H1 (cell line): ENCODE results near the gene LSR. TPM values are rescaled to one million over a fixed set of nuclear protein-coding genes. Genes with fewer than 3 reads are reported as not detected.

Experiments
- CTCF ChIA-PET: fragments of 300-600 bp; sonication (Branson Sonifier 250); formaldehyde crosslinking; loops from one replicate; lab custom pipeline; 2021; ENCODE audit not compliant: partially characterized antibody; lab: Charles Lee
- POLR2A ChIA-PET: fragments of 300-600 bp; sonication (Branson Sonifier 250); formaldehyde crosslinking; loops from one replicate; lab custom pipeline; 2021; ENCODE audit warnings: inconsistent platforms; ENCODE audit not compliant: partially characterized antibody; lab: Charles Lee
- DNase-seq, 2 experiments: peaks; one replicate each; pipeline versions ENCODE4 v3.0.0 to v3.0.0-alpha.2; 2010 to 2022; ENCODE audit warnings: low spot score in 2 of 2, low read depth in 1 of 2, mixed read lengths in 1 of 2
- FAIRE-seq: peaks from 2 replicates; lab custom pipeline; 2011; peaks lifted over from hg19 to GRCh38; lab: Jason Lieb, UNC
- H2AFZ ChIP-seq: 2 replicates; pipeline ENCODE4 v1.8.1; 2012; ENCODE audit warnings: low read length, inconsistent platforms
- H2AK5ac ChIP-seq: 2 replicates; pipeline ENCODE4 v1.6.1; 2013; ENCODE audit warnings: low read depth, low read length
- H2BK120ac ChIP-seq: replicated peaks from 2 replicates; pipeline ENCODE3; 2013; ENCODE audit warnings: low read depth, low read length, inconsistent platforms
- H2BK12ac ChIP-seq: 2 replicates; pipeline ENCODE4 v1.6.1; 2013; ENCODE audit warnings: low read depth, low read length
- H2BK15ac ChIP-seq: 2 replicates; pipeline ENCODE4 v1.6.1; 2013; ENCODE audit warnings: low read length
- H2BK20ac ChIP-seq: 2 replicates; pipeline ENCODE4 v1.6.1; 2013; ENCODE audit warnings: low read length
- H2BK5ac ChIP-seq: 2 replicates; pipeline ENCODE4 v1.6.1; 2013; ENCODE audit warnings: low read depth, low read length
- H3K14ac ChIP-seq: 2 replicates; pipeline ENCODE4 v1.6.1; 2013; ENCODE audit warnings: inconsistent platforms; ENCODE audit not compliant: insufficient read length
- H3K18ac ChIP-seq: 2 replicates; pipeline ENCODE4 v1.6.1; 2013; ENCODE audit warnings: low read length; ENCODE audit errors: extremely low read depth
- H3K23ac ChIP-seq: 2 replicates; pipeline ENCODE4 v1.6.1; 2013; ENCODE audit warnings: inconsistent platforms; ENCODE audit not compliant: insufficient read length
- H3K23me2 ChIP-seq: 2 replicates; pipeline ENCODE4 v1.6.1; 2013; ENCODE audit warnings: low read depth, low read length
- H3K27ac ChIP-seq: 2 replicates; pipeline ENCODE4 v1.6.1; 2011; ENCODE audit warnings: low read depth, low read length, inconsistent platforms
- H3K27me3 ChIP-seq, 4 experiments: replicated peaks in 1 of 4; 1 replicate in 1 of 4; 2 replicates in 3 of 4; pipeline versions ENCODE4 v1.6.1 to v1.8.1; 2011 to 2013; ENCODE audit warnings: low read length in 3 of 4, mild to moderate bottlenecking in 3 of 4, inconsistent platforms in 2 of 4, mixed read lengths in 2 of 4, moderate library complexity in 1 of 4; ENCODE audit not compliant: control insufficient read depth in 3 of 4, insufficient read depth in 3 of 4; ENCODE audit errors: extremely low read depth in 1 of 4
- H3K36me3 ChIP-seq, 4 experiments: 2 replicates each; pipeline versions ENCODE4 v1.6.1 to v1.8.1; 2011 to 2013; ENCODE audit warnings: mild to moderate bottlenecking in 4 of 4, low read length in 3 of 4, moderate library complexity in 2 of 4, control low read depth in 1 of 4, inconsistent platforms in 1 of 4; ENCODE audit not compliant: insufficient read depth in 4 of 4, control insufficient read depth in 2 of 4
- H3K4ac ChIP-seq: replicated peaks from 2 replicates; pipeline ENCODE3; 2013; ENCODE audit warnings: low read length, low read depth, mixed read lengths, inconsistent platforms; ENCODE audit not compliant: insufficient read length
- H3K4me1 ChIP-seq, 4 experiments: replicated peaks in 1 of 4; 1 replicate in 1 of 4; 2 replicates in 3 of 4; pipeline versions ENCODE4 v1.6.1 to v1.8.1; 2011 to 2013; ENCODE audit warnings: low read length in 3 of 4, inconsistent platforms in 2 of 4, mixed read lengths in 1 of 4; ENCODE audit not compliant: insufficient read depth in 4 of 4, control insufficient read depth in 3 of 4
- H3K4me2 ChIP-seq, 2 experiments: 2 replicates each; pipeline versions ENCODE4 v1.6.1 to v1.8.1; 2011 to 2013; ENCODE audit warnings: low read depth in 2 of 2, low read length in 2 of 2, control low read depth in 1 of 2, inconsistent platforms in 1 of 2, mild to moderate bottlenecking in 1 of 2; ENCODE audit not compliant: insufficient read depth in 1 of 2
- H3K4me3 ChIP-seq, 4 experiments: fragments of 200-600, 300-600 bp in 1 of 4; sonication (generic), shearing (Covaris generic), sonication (Bioruptor Twin) in 1 of 4; 2 replicates each; pipeline versions ENCODE4 v1.5.1 to v1.8.1; 2011 to 2016; ENCODE audit warnings: low read length in 4 of 4, low read depth in 3 of 4, control low read depth in 2 of 4, inconsistent platforms in 2 of 4, mild to moderate bottlenecking in 2 of 4, mixed read lengths in 1 of 4, moderate library complexity in 1 of 4; ENCODE audit not compliant: insufficient read depth in 2 of 4; ENCODE audit errors: extremely low read depth in 1 of 4
- H3K56ac ChIP-seq: replicated peaks from 2 replicates; pipeline ENCODE3; 2013; ENCODE audit warnings: low read depth, mild to moderate bottlenecking, mixed read lengths, low read length, inconsistent platforms; ENCODE audit not compliant: insufficient read length
- H3K79me1 ChIP-seq: 2 replicates; pipeline ENCODE4 v1.6.1; 2013; ENCODE audit warnings: low read depth, low read length, control low read depth
- H3K79me2 ChIP-seq, 2 experiments: 2 replicates each; pipeline versions ENCODE4 v1.6.1 to v1.8.1; 2012 to 2013; ENCODE audit warnings: low read length in 2 of 2, mild to moderate bottlenecking in 2 of 2, inconsistent platforms in 1 of 2; ENCODE audit not compliant: insufficient read depth in 2 of 2, control insufficient read depth in 1 of 2
- H3K9ac ChIP-seq, 4 experiments: replicated peaks in 1 of 4; 1 replicate in 1 of 4; 2 replicates in 3 of 4; pipeline versions ENCODE4 v1.6.1 to v1.8.1; 2011 to 2013; ENCODE audit warnings: low read depth in 3 of 4, low read length in 3 of 4, control low read depth in 2 of 4, mild to moderate bottlenecking in 2 of 4, moderate library complexity in 2 of 4, inconsistent platforms in 1 of 4; ENCODE audit errors: extremely low read depth in 1 of 4
- H3K9me3 ChIP-seq, 2 experiments: 2 replicates each; pipeline versions ENCODE4 v1.6.1 to v1.8.1; 2012 to 2013; ENCODE audit warnings: mild to moderate bottlenecking in 2 of 2, moderate library complexity in 2 of 2, control low read depth in 1 of 2, inconsistent platforms in 1 of 2, low read depth in 1 of 2, low read length in 1 of 2, mixed read lengths in 1 of 2; ENCODE audit not compliant: insufficient read depth in 2 of 2
- H4K20me1 ChIP-seq, 2 experiments: replicated peaks in 1 of 2; 2 replicates each; pipeline versions ENCODE3 to v1.8.1; 2011 to 2013; ENCODE audit warnings: inconsistent platforms in 2 of 2, low read length in 2 of 2, mild to moderate bottlenecking in 1 of 2; ENCODE audit not compliant: insufficient read depth in 2 of 2, control insufficient read depth in 1 of 2
- H4K5ac ChIP-seq: 2 replicates; pipeline ENCODE4 v1.6.1; 2013; ENCODE audit warnings: low read length, low read depth, mixed read lengths, inconsistent platforms; ENCODE audit not compliant: insufficient read length
- H4K8ac ChIP-seq: 2 replicates; pipeline ENCODE4 v1.8.0; 2013; ENCODE audit warnings: mild to moderate bottlenecking, moderate library complexity, low read length, inconsistent platforms; ENCODE audit not compliant: insufficient read depth; ENCODE audit errors: extremely low read depth
- H4K91ac ChIP-seq: replicated peaks from 2 replicates; pipeline ENCODE3; 2013; ENCODE audit warnings: low read length, mixed read lengths, inconsistent platforms; ENCODE audit not compliant: insufficient read length
- ASH2L ChIP-seq: fragments of 200-600, 300-600 bp; sonication (generic); IDR thresholded peaks from one replicate; pipeline ENCODE4 v1.7.1; 2017; ENCODE audit warnings: low read length
- POLR2A ChIP-seq, 2 experiments: IDR thresholded peaks; 1 replicate in 1 of 2; 2 replicates in 1 of 2; pipeline ENCODE4 v1.6.1; 2011; ENCODE audit warnings: low read depth in 2 of 2, low read length in 2 of 2, mild to moderate bottlenecking in 2 of 2; ENCODE audit errors: control extremely low read depth in 1 of 2
- SP4 ChIP-seq: IDR thresholded peaks from 2 replicates; pipeline ENCODE4 v1.6.1; 2012; ENCODE audit warnings: low read length, inconsistent platforms
- TEAD4 ChIP-seq: IDR thresholded peaks from 2 replicates; pipeline ENCODE4 v1.6.1; 2012; ENCODE audit warnings: low read depth, low read length, inconsistent platforms, mixed read lengths
- WGBS, 2 experiments: shearing (Covaris generic) in 1 of 2; methylation state at CpG; one replicate each; pipeline versions ENCODE4 v1.1.6 to v1.1.7; 2013 to 2015; ENCODE audit warnings: low lambda C conversion rate in 2 of 2, mixed read lengths in 2 of 2, inconsistent platforms in 1 of 2, low coverage in 1 of 2, missing lambda C conversion rate in 1 of 2; ENCODE audit not compliant: insufficient replicate concordance in 2 of 2, insufficient coverage in 1 of 2, insufficient read length in 1 of 2; ENCODE audit errors: extremely low coverage in 1 of 2, missing lambda C conversion rate in 1 of 2; 5-methylcytosine and 5-hydroxymethylcytosine counted together
- polyA plus RNA-seq, 7 experiments: library from polyadenylated mRNA; depleted of rRNA in 3 of 7; stranded (reverse) in 5 of 7; unstranded in 2 of 7; fragments of >200 nt in 5 of 7; fragments of 200-250 nt in 2 of 7; gene quantifications; 1 replicate in 5 of 7; 2 replicates in 1 of 7; 4 replicates in 1 of 7; pipeline versions ENCODE4 v1.2.1 to v1.2.3, GENCODE V29; 2011 to 2013; ENCODE audit warnings: missing spikeins in 2 of 7, mixed read lengths in 2 of 7
- total RNA-seq: library from RNA; stranded (reverse); fragmentation: NEBNext Ultra II Directional; extraction: Animal tissue kit (Norgen Biotek cat#: 25700); gene quantifications from 2 replicates; pipeline ENCODE4 v1.2.1, GENCODE V29; 2021
- TF ChIP-seq, protein P1 (sequence below): IDR thresholded peaks from 2 replicates; pipeline ENCODE4 v1.6.1; 2012; ENCODE audit warnings: inconsistent platforms

The LSR gene
- total and polyA plus RNA-seq, 2 of the 8 experiments (the other 6 are each of a cell fraction or from before 2014, with no cell fraction given) = 159 to 186 TPM

DNA sequence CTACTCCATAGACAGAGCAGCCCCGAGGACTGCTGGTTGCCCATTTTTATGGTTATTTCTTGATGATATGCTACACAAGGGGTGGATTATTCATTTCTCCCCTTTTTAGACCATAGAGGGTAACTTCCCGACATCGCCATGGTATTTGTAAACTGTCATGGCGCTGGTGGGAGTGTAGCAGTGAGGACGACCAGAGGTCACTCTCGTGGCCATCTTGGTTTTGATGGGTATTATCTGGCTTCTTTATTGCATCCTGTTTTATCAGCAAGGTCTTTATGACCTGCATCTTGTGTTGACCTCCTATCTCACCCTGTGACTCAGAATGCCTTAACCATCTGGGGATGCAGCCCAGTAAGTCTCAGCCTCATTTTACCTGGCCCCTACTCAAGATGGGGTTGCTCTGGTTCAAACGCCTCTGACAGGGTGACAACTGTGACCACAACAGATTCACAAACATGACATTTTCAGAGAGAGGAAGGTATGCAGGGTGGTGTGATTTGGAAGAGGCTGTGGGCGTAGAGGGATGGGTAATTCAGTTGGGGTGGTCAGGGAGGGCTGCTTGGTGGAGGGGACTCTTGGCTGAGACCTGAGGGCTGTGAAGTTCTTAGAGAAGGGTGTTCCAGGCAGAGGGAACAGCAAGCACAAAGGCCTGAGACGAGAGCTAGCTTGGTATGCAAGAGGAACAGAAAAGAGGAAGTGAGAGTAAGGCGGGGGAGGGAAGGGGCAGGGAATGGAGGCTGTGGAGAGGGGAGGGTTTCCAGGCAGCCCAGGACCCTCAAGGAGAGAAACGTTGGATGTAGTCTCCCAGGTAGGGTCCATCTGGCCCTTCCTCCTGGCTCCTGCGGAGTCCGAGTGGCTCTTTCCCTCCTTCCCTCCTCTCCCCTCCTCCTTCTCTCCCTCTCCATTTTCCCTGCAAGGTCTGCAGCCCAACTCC is 43.7 kb upstream of the LSR start:
- H3K4me3 ChIP-seq = no peak overlapping the region
- H3K9ac ChIP-seq = no peak overlapping the region; a peak in 2 of 7 replicates
- 85% methylated on average over 12 of the region's 13 CpGs; no CpG with 5 or more reads in 1 of the 2 experiments for WGBS, 2 experiments
- H2BK20ac ChIP-seq = peak overlapping the region; percentile 68
- H3K4me1 ChIP-seq = peaks cover 9 to 30% (median 16%) of the 10 kb centered on the region in 4 experiments
- peak overlapping the region; percentile 63 for H3K4ac ChIP-seq
- no peaks in the 10 kb centered on the region for H3K79me2 ChIP-seq
- H2BK15ac ChIP-seq = peak overlapping the region; percentile 54; the same call in 1 of the 2 replicates
- peak overlapping the region; percentile 39; the same call in 1 of the 2 replicates for H4K8ac ChIP-seq
- no peak for DNase-seq
- FAIRE-seq = no peak
- POLR2A ChIA-PET = interaction anchor here (1.0 to 1.7 kb wide), 7 partner anchors 9 to 305 kb away, joined by 3 to 5 read pairs (median 3); no protein-coding TSS in a partner anchor
- H3K23me2 ChIP-seq = no peaks in the 10 kb centered on the region; the same call in 1 of the 2 replicates
- H4K91ac ChIP-seq = peak overlapping the region; percentile 92
- H2BK12ac ChIP-seq = peak overlapping the region; percentile 97
- no peaks in the 10 kb centered on the region for H4K20me1 ChIP-seq
- peak overlapping the region; percentile 82 for H2AFZ ChIP-seq
- H3K18ac ChIP-seq = peak overlapping the region; percentile 84
- H4K5ac ChIP-seq = peak overlapping the region; percentile 74
- no peaks in the 10 kb centered on the region; a peak in 1 of 8 replicates for H3K36me3 ChIP-seq
- H3K23ac ChIP-seq = no peak overlapping the region
- no peaks in the 10 kb centered on the region for H3K27me3 ChIP-seq
- H3K56ac ChIP-seq = peak overlapping the region; percentile 63
- peak overlapping the region; percentile 96 for H2AK5ac ChIP-seq
- CTCF ChIA-PET = interaction anchor here (1.5 kb wide), 1 partner anchor 51 kb away, joined by 6 read pairs; the partner anchor contains the start of gene FXYD5
- TF ChIP-seq, protein P1, sequence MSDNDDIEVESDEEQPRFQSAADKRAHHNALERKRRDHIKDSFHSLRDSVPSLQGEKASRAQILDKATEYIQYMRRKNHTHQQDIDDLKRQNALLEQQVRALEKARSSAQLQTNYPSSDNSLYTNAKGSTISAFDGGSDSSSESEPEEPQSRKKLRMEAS = peak; percentile 12; the same call in 1 of the 2 replicates
- peak; percentile 48 for TF ChIP-seq ASH2L
- TF ChIP-seq POLR2A (IDR thresholded peaks at IDR 0.05; ENCODE audit: control extremely low read depth in 1 of 2, low read depth in 2 of 2, low read length in 2 of 2) = peak in 1 of 2 experiments; percentile 42; a peak in 1 of 3 replicates
- no peak for TF ChIP-seq SP4
- peak; percentile 75; the same call in 1 of the 2 replicates for TF ChIP-seq TEAD4
- H3K9me3 ChIP-seq = no peaks in the 10 kb centered on the region
- peak overlapping the region; percentile 30 for H2BK120ac ChIP-seq
- H2BK5ac ChIP-seq = peak overlapping the region; percentile 88
- H3K27ac ChIP-seq = peak overlapping the region; percentile 50; the same call in 1 of the 2 replicates
- no peaks in the 10 kb centered on the region for H3K79me1 ChIP-seq
- no peak overlapping the region for H3K14ac ChIP-seq
- H3K4me2 ChIP-seq = peak overlapping the region in 1 of 2 experiments; percentile 3; a peak in 1 of 4 replicates
